Keratinocyte (primary cell): ENCODE data around the gene BEST3. TPM values are rescaled to one million over a fixed set of nuclear protein-coding genes. Genes with fewer than 3 reads are reported as not detected.
A peak's percentile ranks its signal among the peaks of the same experiment; 100 is the strongest.

Experiments used
- DNase-seq: peaks from one replicate; pipeline ENCODE4 v3.0.0-alpha.2; 2011; ENCODE audit warnings: low read depth, missing footprints, low spot score
- FAIRE-seq: peaks from 2 replicates; lab custom pipeline; 2011; peaks lifted over from hg19 to GRCh38; lab: Jason Lieb, UNC
- H2AFZ ChIP-seq: 2 replicates; pipeline ENCODE4 v1.6.0; 2012; ENCODE audit warnings: low read length, control low read depth, inconsistent platforms; ENCODE audit not compliant: control insufficient read depth
- H3K27ac ChIP-seq: 2 replicates; pipeline ENCODE4 v1.5.1; 2011; ENCODE audit warnings: low read length; ENCODE audit not compliant: control insufficient read depth, insufficient read depth
- H3K27me3 ChIP-seq: 3 replicates; pipeline ENCODE4 v1.6.0; 2011; ENCODE audit warnings: low read length; ENCODE audit not compliant: control insufficient read depth, insufficient read depth; ENCODE audit errors: extremely low read depth
- H3K36me3 ChIP-seq, 2 experiments: 2 replicates in 1 of 2; 3 replicates in 1 of 2; pipeline ENCODE4 v1.5.1; 2011; ENCODE audit warnings: low read length in 2 of 2, mild to moderate bottlenecking in 1 of 2; ENCODE audit not compliant: control insufficient read depth in 2 of 2, insufficient read depth in 2 of 2; ENCODE audit errors: extremely low read depth in 1 of 2
- H3K4me1 ChIP-seq: 3 replicates; pipeline ENCODE4 v1.5.1; 2011; ENCODE audit warnings: low read length; ENCODE audit not compliant: control insufficient read depth, insufficient read depth; ENCODE audit errors: extremely low read depth
- H3K4me2 ChIP-seq: 3 replicates; pipeline ENCODE4 v1.6.0; 2011; ENCODE audit warnings: low read depth, low read length; ENCODE audit not compliant: control insufficient read depth, insufficient read depth; ENCODE audit errors: extremely low read depth
- H3K4me3 ChIP-seq, 3 experiments: fragments of 200-600 bp in 1 of 3; sonication (generic) in 1 of 3; 2 replicates in 2 of 3; 3 replicates in 1 of 3; pipeline ENCODE4 v1.5.1; 2011 to 2016; ENCODE audit warnings: low read length in 3 of 3, mild to moderate bottlenecking in 3 of 3, control low read depth in 2 of 3, inconsistent platforms in 1 of 3, low read depth in 1 of 3, mixed read lengths in 1 of 3, mixed run types in 1 of 3, moderate library complexity in 1 of 3; ENCODE audit not compliant: control insufficient read depth in 2 of 3, insufficient read depth in 2 of 3; ENCODE audit errors: extremely low read depth in 1 of 3
- H3K79me2 ChIP-seq: 2 replicates; pipeline ENCODE4 v1.6.0; 2012; ENCODE audit warnings: low read length; ENCODE audit not compliant: control insufficient read depth, insufficient read depth
- H3K9ac ChIP-seq: 3 replicates; pipeline ENCODE4 v1.6.0; 2011; ENCODE audit warnings: low read length; ENCODE audit not compliant: control insufficient read depth, insufficient read depth; ENCODE audit errors: extremely low read depth
- H3K9me1 ChIP-seq: 3 replicates; pipeline ENCODE4 v1.6.0; 2011; ENCODE audit warnings: low read length; ENCODE audit not compliant: control insufficient read depth, insufficient read depth; ENCODE audit errors: extremely low read depth
- H3K9me3 ChIP-seq: 2 replicates; pipeline ENCODE4 v1.5.1; 2012; ENCODE audit warnings: low read depth, low read length; ENCODE audit not compliant: control insufficient read depth
- H4K20me1 ChIP-seq: 3 replicates; pipeline ENCODE4 v1.6.0; 2011; ENCODE audit warnings: low read length; ENCODE audit not compliant: control insufficient read depth, insufficient read depth; ENCODE audit errors: extremely low read depth
- EZH2 ChIP-seq: IDR thresholded peaks from one replicate; pipeline ENCODE4 v1.6.1; 2012; ENCODE audit warnings: inconsistent platforms, mild to moderate bottlenecking, low read length, moderate library complexity
- dilution Hi-C: fragments of 300-500 bp; cut with MboI; formaldehyde crosslinking; loops from one replicate; pipeline ENCODE4 v1.7.0; 2020; ENCODE audit warnings: low sequenced_read_pairs; ENCODE audit not compliant: extremely low pct_ligation_motif_present
- polyA plus RNA-seq, 5 experiments: library from polyadenylated mRNA; depleted of rRNA in 3 of 5; stranded (reverse) in 3 of 5; stranded (forward) in 1 of 5; unstranded in 1 of 5; fragments of >200 nt; gene quantifications; 1 replicate in 1 of 5; 2 replicates in 3 of 5; 3 replicates in 1 of 5; pipeline versions ENCODE4 v1.2.1 to v1.2.3, GENCODE V29; 2011 to 2012; ENCODE audit warnings: missing spikeins in 2 of 5, low read depth in 1 of 5, low replicate concordance in 1 of 5
- TF ChIP-seq, protein P1 (sequence below), 3 experiments: IDR thresholded peaks in 1 of 3; conservative IDR thresholded peaks in 1 of 3; optimal IDR thresholded peaks in 1 of 3; 2 replicates in 2 of 3; 3 replicates in 1 of 3; pipeline versions ENCODE3 to v1.5.1; 2011; ENCODE audit warnings: low read length in 3 of 3, mild to moderate bottlenecking in 3 of 3, moderate library complexity in 2 of 3, control low read depth in 1 of 3, inconsistent platforms in 1 of 3; ENCODE audit not compliant: insufficient read depth in 2 of 3; ENCODE audit errors: extremely low read depth in 1 of 3

The BEST3 gene
- polyA plus RNA-seq, 1 donor (not counting 4 experiments of a cell fraction or from before 2014, with no cell fraction given), result 0.07 TPM

DNA sequence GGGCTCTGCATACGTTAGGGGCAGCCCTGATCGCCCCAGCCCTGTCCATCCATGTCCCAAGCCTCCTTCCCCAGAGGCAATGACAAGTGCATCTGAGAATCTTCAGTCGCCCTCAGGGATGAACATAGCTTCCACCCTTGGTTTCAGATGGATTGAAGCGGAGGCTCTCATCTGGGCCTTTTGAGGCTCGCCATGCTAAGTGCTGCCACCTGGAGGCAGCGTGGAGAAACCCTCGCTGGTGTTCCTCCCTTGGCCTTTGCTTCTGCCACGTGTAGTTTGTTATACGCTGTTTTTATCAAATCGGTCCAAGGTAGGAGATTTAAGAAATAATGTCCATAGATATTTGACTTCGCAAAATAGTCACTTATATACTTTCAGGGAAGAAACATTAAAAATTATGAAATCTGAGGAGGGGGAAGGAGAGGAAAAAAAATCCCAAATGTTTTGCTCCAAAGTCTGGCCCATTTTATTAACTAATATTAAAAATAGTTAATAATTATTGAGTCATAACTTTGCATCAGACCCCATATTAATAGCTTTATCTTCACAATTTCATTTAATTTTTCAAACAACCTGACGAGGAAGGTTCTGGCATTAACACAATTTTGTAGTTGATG lies 59.6 kb downstream of the BEST3 start:
- H3K9ac ChIP-seq, result no peak overlapping the region
- H3K9me3 ChIP-seq, result no peaks in the 10 kb centered on the region
- no peak overlapping the region for H3K4me2 ChIP-seq
- no peaks in the 10 kb centered on the region for H3K4me1 ChIP-seq
- no peaks in the 10 kb centered on the region for H3K36me3 ChIP-seq
- peak; percentile 9 for FAIRE-seq
- no peak for TF ChIP-seq EZH2
- TF ChIP-seq, protein P1, sequence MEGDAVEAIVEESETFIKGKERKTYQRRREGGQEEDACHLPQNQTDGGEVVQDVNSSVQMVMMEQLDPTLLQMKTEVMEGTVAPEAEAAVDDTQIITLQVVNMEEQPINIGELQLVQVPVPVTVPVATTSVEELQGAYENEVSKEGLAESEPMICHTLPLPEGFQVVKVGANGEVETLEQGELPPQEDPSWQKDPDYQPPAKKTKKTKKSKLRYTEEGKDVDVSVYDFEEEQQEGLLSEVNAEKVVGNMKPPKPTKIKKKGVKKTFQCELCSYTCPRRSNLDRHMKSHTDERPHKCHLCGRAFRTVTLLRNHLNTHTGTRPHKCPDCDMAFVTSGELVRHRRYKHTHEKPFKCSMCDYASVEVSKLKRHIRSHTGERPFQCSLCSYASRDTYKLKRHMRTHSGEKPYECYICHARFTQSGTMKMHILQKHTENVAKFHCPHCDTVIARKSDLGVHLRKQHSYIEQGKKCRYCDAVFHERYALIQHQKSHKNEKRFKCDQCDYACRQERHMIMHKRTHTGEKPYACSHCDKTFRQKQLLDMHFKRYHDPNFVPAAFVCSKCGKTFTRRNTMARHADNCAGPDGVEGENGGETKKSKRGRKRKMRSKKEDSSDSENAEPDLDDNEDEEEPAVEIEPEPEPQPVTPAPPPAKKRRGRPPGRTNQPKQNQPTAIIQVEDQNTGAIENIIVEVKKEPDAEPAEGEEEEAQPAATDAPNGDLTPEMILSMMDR (optimal IDR thresholded peaks at IDR 0.05 in 1 of 3, IDR thresholded peaks at IDR 0.05 in 1 of 3, conservative IDR thresholded peaks at IDR 0.05 in 1 of 3; ENCODE audit: extremely low read depth in 1 of 3, insufficient read depth in 2 of 3, low read length in 3 of 3), result peak; percentile 82 to 95 (median 91)
- no peaks in the 10 kb centered on the region for H4K20me1 ChIP-seq
- DNase-seq, result no peak
- H3K9me1 ChIP-seq, result no peaks in the 10 kb centered on the region
- H3K79me2 ChIP-seq, result no peaks in the 10 kb centered on the region
- no peak overlapping the region for H3K27ac ChIP-seq
- no peak overlapping the region for H2AFZ ChIP-seq
- no peak overlapping the region for H3K4me3 ChIP-seq
- no peaks in the 10 kb centered on the region for H3K27me3 ChIP-seq
- dilution Hi-C loops, result no loop called here

DNA sequence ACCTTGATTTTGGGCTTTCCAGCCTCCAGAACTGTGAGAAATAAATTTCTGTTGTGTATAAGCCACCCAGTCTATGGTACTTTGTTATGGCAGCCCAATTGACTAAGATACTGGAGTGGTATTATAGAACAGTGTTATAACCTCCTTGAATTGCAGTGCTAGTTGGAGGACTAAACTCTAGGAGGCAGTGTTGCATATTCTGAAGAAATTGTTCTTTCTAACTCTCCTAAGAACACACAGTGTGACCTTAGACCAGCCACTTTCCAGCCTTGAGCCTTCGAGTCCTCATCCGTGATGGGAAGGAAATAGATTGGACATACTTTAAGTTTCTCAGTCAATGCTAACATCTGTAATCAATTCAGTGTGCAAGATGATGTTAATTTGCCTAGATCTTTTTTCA lies 66.0 kb downstream of the BEST3 start:
- no peak overlapping the region for H2AFZ ChIP-seq
- DNase-seq (no peak), FAIRE-seq (no peak)
- no peaks in the 10 kb centered on the region for H3K4me1 ChIP-seq
- H3K27ac ChIP-seq, result no peak overlapping the region
- H3K9me1 ChIP-seq, result no peaks in the 10 kb centered on the region
- H4K20me1 ChIP-seq, result no peaks in the 10 kb centered on the region
- no peak overlapping the region for H3K4me2 ChIP-seq
- H3K36me3 ChIP-seq, result no peaks in the 10 kb centered on the region
- dilution Hi-C loops, result no loop called here
- H3K27me3 ChIP-seq, result no peaks in the 10 kb centered on the region
- H3K79me2 ChIP-seq, result no peaks in the 10 kb centered on the region
- H3K9ac ChIP-seq, result no peak overlapping the region
- no peaks in the 10 kb centered on the region for H3K9me3 ChIP-seq
- TF ChIP-seq, protein P1 (optimal IDR thresholded peaks at IDR 0.05 in 1 of 3, IDR thresholded peaks at IDR 0.05 in 1 of 3, conservative IDR thresholded peaks at IDR 0.05 in 1 of 3; ENCODE audit: extremely low read depth in 1 of 3, insufficient read depth in 2 of 3, low read length in 3 of 3), result peak; percentile 5 to 41 (median 29)
- no peak for TF ChIP-seq EZH2
- no peak overlapping the region for H3K4me3 ChIP-seq
